Activated naive CD4-positive, alpha-beta T cell treated with anti-CD3 and anti-CD28 coated beads for 36 hours (primary cell): Measurements from ENCODE around the gene ADARB1. TPM values are rescaled to one million over a fixed set of nuclear protein-coding genes. Genes with fewer than 3 reads are reported as not detected.

Source experiments
- CTCF ChIA-PET: fragments of 350-600 bp; sonication (Branson Sonifier 250); formaldehyde crosslinking; loops from one replicate; lab custom pipeline; 2021; ENCODE audit warnings: antibody characterized with exemption; lab: Charles Lee
- DNase-seq: peaks from one replicate; pipeline ENCODE4 v3.0.0-alpha.2; 2020
- H3K27ac Mint-ChIP-seq: one replicate; pipeline ENCODE4 v1.8.0; 2021; ENCODE audit warnings: mild to moderate bottlenecking, mixed read lengths
- H3K27me3 Mint-ChIP-seq: one replicate; pipeline ENCODE4 v1.8.0; 2021; ENCODE audit warnings: low read depth, mixed read lengths
- H3K36me3 Mint-ChIP-seq: one replicate; pipeline ENCODE4 v1.8.0; 2021; ENCODE audit warnings: low read depth, mixed read lengths
- H3K4me1 Mint-ChIP-seq: one replicate; pipeline ENCODE4 v1.8.0; 2021; ENCODE audit warnings: low read depth, mixed read lengths
- H3K4me3 Mint-ChIP-seq: one replicate; pipeline ENCODE4 v1.8.0; 2021; ENCODE audit warnings: mild to moderate bottlenecking, moderate library complexity, mixed read lengths
- H3K9me3 Mint-ChIP-seq: one replicate; pipeline ENCODE4 v1.8.0; 2021; ENCODE audit warnings: mixed read lengths
- intact Hi-C: fragments of 100-400 bp; cut with micrococcal nuclease; formaldehyde crosslinking; loops from one replicate; pipeline ENCODE4 v1.15.1; 2023
- total RNA-seq, 2 experiments: library from RNA; stranded (reverse); gene quantifications; one replicate each; pipeline ENCODE4 v1.2.3, GENCODE V29; 2021

Gene ADARB1
- total RNA-seq, 2 experiments from 2014 or later = 30.1 to 33.3 TPM

GRCh38 chr21:45256021-45256911 is 181.9 kb downstream of the ADARB1 start:
- H3K4me1 Mint-ChIP-seq = peaks cover 9% of the 10 kb centered on the region
- intact Hi-C loops = no loop called here
- H3K27me3 Mint-ChIP-seq = peaks cover 9% of the 10 kb centered on the region
- no peaks in the 10 kb centered on the region for H3K36me3 Mint-ChIP-seq
- CTCF ChIA-PET = no interaction called here
- no peaks in the 10 kb centered on the region for H3K9me3 Mint-ChIP-seq
- no peak overlapping the region for H3K4me3 Mint-ChIP-seq
- no peak for DNase-seq
- no peak overlapping the region for H3K27ac Mint-ChIP-seq

GRCh38 chr21:45256912-45257672 is 182.7 kb downstream of the ADARB1 start:
- DNase-seq = no peak
- peaks cover 9% of the 10 kb centered on the region for H3K4me1 Mint-ChIP-seq
- H3K27ac Mint-ChIP-seq = no peak overlapping the region
- CTCF ChIA-PET = no interaction called here
- no peaks in the 10 kb centered on the region for H3K9me3 Mint-ChIP-seq
- H3K27me3 Mint-ChIP-seq = peaks cover 9% of the 10 kb centered on the region
- no peaks in the 10 kb centered on the region for H3K36me3 Mint-ChIP-seq
- no peak overlapping the region for H3K4me3 Mint-ChIP-seq
- intact Hi-C loops = no loop called here

GRCh38 chr21:45257673-45258341 is 183.4 kb downstream of the ADARB1 start:
- intact Hi-C loops = no loop called here
- Mint-ChIP-seq H3K4me1 (peaks cover 9% of the 10 kb centered on the region), H3K36me3 (no peaks in the 10 kb centered on the region), H3K9me3 (no peaks in the 10 kb centered on the region), H3K4me3 (no peak overlapping the region), H3K27ac (no peak overlapping the region), H3K27me3 (peaks cover 9% of the 10 kb centered on the region)
- CTCF ChIA-PET = no interaction called here
- no peak for DNase-seq

GRCh38 chr21:45258466-45258865 is 184.1 kb downstream of the ADARB1 start:
- H3K36me3 Mint-ChIP-seq = no peaks in the 10 kb centered on the region
- H3K27me3 Mint-ChIP-seq = peaks cover 9% of the 10 kb centered on the region
- CTCF ChIA-PET = no interaction called here
- DNase-seq = no peak
- H3K4me1 Mint-ChIP-seq = peaks cover 9% of the 10 kb centered on the region
- no peaks in the 10 kb centered on the region for H3K9me3 Mint-ChIP-seq
- intact Hi-C loops = no loop called here
- H3K27ac Mint-ChIP-seq = no peak overlapping the region
- H3K4me3 Mint-ChIP-seq = no peak overlapping the region

GRCh38 chr21:45259206-45259840 is 184.9 kb downstream of the ADARB1 start:
- H3K4me1 Mint-ChIP-seq = peaks cover 9% of the 10 kb centered on the region
- DNase-seq = no peak
- CTCF ChIA-PET = no interaction called here
- intact Hi-C loops = no loop called here
- H3K36me3 Mint-ChIP-seq = no peaks in the 10 kb centered on the region
- H3K9me3 Mint-ChIP-seq = no peaks in the 10 kb centered on the region
- no peak overlapping the region for H3K4me3 Mint-ChIP-seq
- peaks cover 8% of the 10 kb centered on the region for H3K27me3 Mint-ChIP-seq
- H3K27ac Mint-ChIP-seq = no peak overlapping the region

- Mint-ChIP-seq H3K36me3 (no peaks in the 10 kb centered on the region), H3K27me3 (no peaks in the 10 kb centered on the region), H3K4me3 (no peak overlapping the region), H3K9me3 (no peaks in the 10 kb centered on the region), H3K4me1 (peaks cover 4% of the 10 kb centered on the region), H3K27ac (no peak overlapping the region)
- intact Hi-C loops = no loop called here
- DNase-seq = no peak
- CTCF ChIA-PET = no interaction called here
Measured at GRCh38 chr21:45260191-45260825, 185.9 kb downstream of the ADARB1 start.

GRCh38 chr21:45261093-45261492 is 186.7 kb downstream of the ADARB1 start:
- intact Hi-C loops = no loop called here
- Mint-ChIP-seq H3K4me1 (peaks cover 2% of the 10 kb centered on the region), H3K27me3 (no peaks in the 10 kb centered on the region), H3K4me3 (no peak overlapping the region), H3K27ac (no peak overlapping the region), H3K9me3 (no peaks in the 10 kb centered on the region), H3K36me3 (peaks cover 4% of the 10 kb centered on the region)
- CTCF ChIA-PET = no interaction called here
- DNase-seq = no peak

GRCh38 chr21:45262041-45262581 is 187.7 kb downstream of the ADARB1 start:
- Mint-ChIP-seq H3K27me3 (no peaks in the 10 kb centered on the region), H3K36me3 (peaks cover 10% of the 10 kb centered on the region), H3K4me3 (no peak overlapping the region), H3K27ac (no peak overlapping the region), H3K4me1 (peaks cover 11% of the 10 kb centered on the region), H3K9me3 (no peaks in the 10 kb centered on the region)
- no peak for DNase-seq
- CTCF ChIA-PET = no interaction called here
- intact Hi-C loops = no loop called here

- H3K4me3 Mint-ChIP-seq = no peak overlapping the region
- H3K36me3 Mint-ChIP-seq = peaks cover 13% of the 10 kb centered on the region
- peaks cover 13% of the 10 kb centered on the region for H3K4me1 Mint-ChIP-seq
- DNase-seq = no peak
- intact Hi-C loops = no loop called here
- H3K27me3 Mint-ChIP-seq = no peaks in the 10 kb centered on the region
- H3K9me3 Mint-ChIP-seq = no peaks in the 10 kb centered on the region
- CTCF ChIA-PET = no interaction called here
- H3K27ac Mint-ChIP-seq = no peak overlapping the region
Measured at GRCh38 chr21:45262616-45263015, 188.2 kb downstream of the ADARB1 start.

GRCh38 chr21:45263534-45263933 is 189.2 kb downstream of the ADARB1 start:
- Mint-ChIP-seq H3K27ac (no peak overlapping the region), H3K9me3 (no peaks in the 10 kb centered on the region), H3K4me3 (no peak overlapping the region), H3K27me3 (no peaks in the 10 kb centered on the region), H3K36me3 (peaks cover 16% of the 10 kb centered on the region), H3K4me1 (peaks cover 15% of the 10 kb centered on the region)
- no peak for DNase-seq
- CTCF ChIA-PET = no interaction called here
- intact Hi-C loops = no loop called here

- H3K36me3 Mint-ChIP-seq = peaks cover 16% of the 10 kb centered on the region
- CTCF ChIA-PET = no interaction called here
- peaks cover 15% of the 10 kb centered on the region for H3K4me1 Mint-ChIP-seq
- H3K4me3 Mint-ChIP-seq = no peak overlapping the region
- H3K27me3 Mint-ChIP-seq = no peaks in the 10 kb centered on the region
- H3K27ac Mint-ChIP-seq = no peak overlapping the region
- no peaks in the 10 kb centered on the region for H3K9me3 Mint-ChIP-seq
- DNase-seq = no peak
- intact Hi-C loops = no loop called here
Measured at GRCh38 chr21:45264146-45264911, 189.9 kb downstream of the ADARB1 start.
